Natural killer cell (primary cell): ENCODE data around the gene MARCHF11. TPM values are rescaled to one million over a fixed set of nuclear protein-coding genes. Genes with fewer than 3 reads are reported as not detected.

Experiments
- ATAC-seq, 3 donors: fragments of 150-1000 bp in 2 of 3; fragments of 200-7000 bp in 1 of 3; cut with Tn5 transposase; 1 replicate in 1 of 3; 2 replicates in 2 of 3; pipeline ENCODE4 v1.10.0; 2021; ENCODE audit warnings: mild to moderate bottlenecking in 2 of 3, moderate library complexity in 2 of 3
- DNase-seq, 2 donors: peaks; one replicate each; pipeline versions ENCODE4 v3.0.0 to v3.0.0-alpha.2; 2013 to 2021; ENCODE audit warnings: mixed read lengths in 1 of 2
- H3K27ac ChIP-seq: one replicate; pipeline ENCODE4 v1.5.1; 2013; ENCODE audit warnings: mild to moderate bottlenecking, low read length
- H3K27me3 ChIP-seq: one replicate; pipeline ENCODE4 v1.6.1; 2013; ENCODE audit warnings: low read length; ENCODE audit not compliant: control insufficient read depth, insufficient read depth
- H3K36me3 ChIP-seq: one replicate; pipeline ENCODE4 v1.6.1; 2013; ENCODE audit warnings: low read length; ENCODE audit not compliant: control insufficient read depth, insufficient read depth
- H3K4me1 ChIP-seq: one replicate; pipeline ENCODE4 v1.6.1; 2013; ENCODE audit warnings: low read length; ENCODE audit not compliant: control insufficient read depth, insufficient read depth
- H3K4me3 ChIP-seq: one replicate; pipeline ENCODE4 v1.5.1; 2013; ENCODE audit warnings: low read length
- H3K9me3 ChIP-seq: one replicate; pipeline ENCODE4 v1.6.1; 2013; ENCODE audit warnings: low read length; ENCODE audit not compliant: control insufficient read depth, insufficient read depth
- H3K27ac Mint-ChIP-seq, 2 donors: one replicate each; pipeline ENCODE4 v1.8.0; 2022; ENCODE audit warnings: mild to moderate bottlenecking in 2 of 2, mixed read lengths in 2 of 2, moderate library complexity in 1 of 2
- H3K27me3 Mint-ChIP-seq, 2 donors: one replicate each; pipeline ENCODE4 v1.8.0; 2022; ENCODE audit warnings: low read depth in 2 of 2, mixed read lengths in 2 of 2
- H3K36me3 Mint-ChIP-seq: one replicate; pipeline ENCODE4 v1.8.0; 2022; ENCODE audit warnings: mixed read lengths
- H3K4me1 Mint-ChIP-seq, 2 donors: one replicate each; pipeline ENCODE4 v1.8.0; 2022; ENCODE audit warnings: mixed read lengths in 2 of 2
- H3K4me3 Mint-ChIP-seq: one replicate; pipeline ENCODE4 v1.8.0; 2022; ENCODE audit warnings: mild to moderate bottlenecking, moderate library complexity, mixed read lengths
- H3K9me3 Mint-ChIP-seq, 2 donors: one replicate each; pipeline ENCODE4 v1.8.0; 2022; ENCODE audit warnings: mixed read lengths in 2 of 2
- WGBS: methylation state at CpG from one replicate; pipeline ENCODE4 v1.1.7; 2013; ENCODE audit warnings: missing lambda C conversion rate; ENCODE audit not compliant: insufficient coverage; 5-methylcytosine and 5-hydroxymethylcytosine counted together
- intact Hi-C: fragments of 100-400 bp; cut with micrococcal nuclease; formaldehyde crosslinking; loops from one replicate; pipeline ENCODE4 v1.14.2; 2022
- total RNA-seq, 4 donors: library from RNA; stranded (reverse); fragments of 120-200 nt in 1 of 4; gene quantifications; one replicate each; pipeline versions ENCODE4 v1.2.3 to v1.2.4, GENCODE V29; 2013 to 2022
- TF ChIP-seq, protein P1 (sequence below): fragments of 200-600 bp; IDR thresholded peaks from one replicate; pipeline ENCODE4 v1.8.0; 2022; ENCODE audit warnings: antibody characterized with exemption

Gene MARCHF11
- total RNA-seq, 3 donors from 2014 or later (not counting 1 experiment from before 2014, with no cell fraction given), result not detected

DNA sequence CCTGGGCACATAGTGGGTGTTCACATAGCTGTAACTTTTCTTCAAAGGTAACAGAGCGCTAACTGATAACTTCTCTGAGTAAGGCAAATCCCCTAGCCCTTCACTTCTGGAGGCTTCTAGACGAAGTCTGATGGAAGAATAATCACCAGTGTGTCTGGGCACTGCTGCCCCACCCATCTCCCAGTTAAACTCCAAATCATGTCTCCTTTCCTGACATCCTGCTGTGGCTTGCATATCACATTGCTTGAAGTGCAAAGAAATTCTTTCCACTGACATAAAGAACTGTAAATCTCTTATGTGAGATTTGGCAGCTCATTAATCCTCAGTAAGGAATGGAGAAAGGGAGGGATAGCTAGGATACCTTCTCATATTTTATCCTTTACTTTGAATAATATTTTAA is 74.6 kb downstream of the MARCHF11 start:
- 68% methylated on average over 2 of the region's 2 CpGs for WGBS
- H3K9me3 ChIP-seq, result peaks cover 13% of the 10 kb centered on the region
- Mint-ChIP-seq H3K27me3 (no peaks in the 10 kb centered on the region), H3K9me3 (peaks cover 16 to 17% of the 10 kb centered on the region in 2 donors), H3K36me3 (no peaks in the 10 kb centered on the region), H3K4me3 (no peak overlapping the region), H3K27ac (no peak overlapping the region), H3K4me1 (no peaks in the 10 kb centered on the region)
- no peaks in the 10 kb centered on the region for H3K36me3 ChIP-seq
- no peaks in the 10 kb centered on the region for H3K4me1 ChIP-seq
- ATAC-seq (no peak), DNase-seq (no peak)
- intact Hi-C loops, result no loop called here
- H3K27ac ChIP-seq, result no peak overlapping the region
- H3K27me3 ChIP-seq, result no peaks in the 10 kb centered on the region
- no peak overlapping the region for H3K4me3 ChIP-seq
- TF ChIP-seq, protein P1, sequence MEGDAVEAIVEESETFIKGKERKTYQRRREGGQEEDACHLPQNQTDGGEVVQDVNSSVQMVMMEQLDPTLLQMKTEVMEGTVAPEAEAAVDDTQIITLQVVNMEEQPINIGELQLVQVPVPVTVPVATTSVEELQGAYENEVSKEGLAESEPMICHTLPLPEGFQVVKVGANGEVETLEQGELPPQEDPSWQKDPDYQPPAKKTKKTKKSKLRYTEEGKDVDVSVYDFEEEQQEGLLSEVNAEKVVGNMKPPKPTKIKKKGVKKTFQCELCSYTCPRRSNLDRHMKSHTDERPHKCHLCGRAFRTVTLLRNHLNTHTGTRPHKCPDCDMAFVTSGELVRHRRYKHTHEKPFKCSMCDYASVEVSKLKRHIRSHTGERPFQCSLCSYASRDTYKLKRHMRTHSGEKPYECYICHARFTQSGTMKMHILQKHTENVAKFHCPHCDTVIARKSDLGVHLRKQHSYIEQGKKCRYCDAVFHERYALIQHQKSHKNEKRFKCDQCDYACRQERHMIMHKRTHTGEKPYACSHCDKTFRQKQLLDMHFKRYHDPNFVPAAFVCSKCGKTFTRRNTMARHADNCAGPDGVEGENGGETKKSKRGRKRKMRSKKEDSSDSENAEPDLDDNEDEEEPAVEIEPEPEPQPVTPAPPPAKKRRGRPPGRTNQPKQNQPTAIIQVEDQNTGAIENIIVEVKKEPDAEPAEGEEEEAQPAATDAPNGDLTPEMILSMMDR, result no peak

DNA sequence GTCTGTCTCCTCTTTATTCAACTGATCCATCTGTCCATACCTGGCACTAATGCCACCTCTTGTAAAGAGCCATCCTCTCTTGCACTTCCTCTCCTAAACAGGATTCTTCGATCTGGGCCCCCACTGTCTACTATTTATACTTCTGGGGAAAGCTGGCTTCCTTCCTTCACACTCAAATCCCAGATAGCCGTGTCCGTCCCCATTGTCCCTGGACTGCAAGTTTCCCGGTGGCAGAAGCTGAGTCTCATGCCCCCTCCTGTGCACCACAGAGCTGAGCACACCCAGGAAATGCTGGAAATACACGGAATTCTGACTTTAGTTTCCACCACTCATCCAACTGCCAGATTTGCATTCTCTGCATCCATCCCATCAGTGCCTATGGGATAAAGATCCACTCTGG is 84.0 kb downstream of the MARCHF11 start:
- H3K4me1 Mint-ChIP-seq, result no peaks in the 10 kb centered on the region
- no peaks in the 10 kb centered on the region for H3K27me3 ChIP-seq
- no peaks in the 10 kb centered on the region for H3K27me3 Mint-ChIP-seq
- TF ChIP-seq, protein P1, result no peak
- no peak overlapping the region for H3K27ac Mint-ChIP-seq
- intact Hi-C loops, result no loop called here
- H3K27ac ChIP-seq, result no peak overlapping the region
- WGBS, result 21% methylated on average over 5 of the region's 5 CpGs
- H3K4me3 Mint-ChIP-seq, result no peak overlapping the region
- no peaks in the 10 kb centered on the region for H3K4me1 ChIP-seq
- no peak overlapping the region for H3K4me3 ChIP-seq
- H3K9me3 Mint-ChIP-seq, result peaks cover 7% of the 10 kb centered on the region in 2 donors
- no peaks in the 10 kb centered on the region for H3K9me3 ChIP-seq
- no peak for ATAC-seq
- DNase-seq, result no peak
- no peaks in the 10 kb centered on the region for H3K36me3 ChIP-seq
- H3K36me3 Mint-ChIP-seq, result no peaks in the 10 kb centered on the region

DNA sequence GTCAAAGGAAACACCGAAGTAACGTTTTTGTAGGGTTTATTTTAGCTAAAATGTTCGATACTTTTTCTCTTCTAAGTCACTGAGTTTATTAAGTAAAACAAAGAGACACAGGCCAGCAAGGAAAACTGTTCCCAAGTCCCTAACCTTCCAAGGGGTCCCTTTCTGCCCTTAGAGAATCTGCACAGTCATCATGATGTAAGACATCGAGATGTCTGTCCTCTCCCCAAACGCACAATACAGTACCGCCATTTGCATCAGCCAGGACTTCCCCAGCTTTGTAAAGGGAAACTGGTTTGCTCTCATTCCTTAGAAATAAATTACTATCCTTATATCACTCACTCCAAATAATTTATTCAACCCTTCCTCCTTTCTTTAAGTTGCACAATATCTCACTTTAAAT is 89.3 kb downstream of the MARCHF11 start:
- Histone ChIP-seq H3K9me3 (no peaks in the 10 kb centered on the region), H3K4me3 (no peak overlapping the region), H3K27me3 (no peaks in the 10 kb centered on the region), H3K36me3 (no peaks in the 10 kb centered on the region), H3K27ac (no peak overlapping the region), H3K4me1 (no peaks in the 10 kb centered on the region)
- WGBS, result 87% methylated on average over 6 of the region's 6 CpGs
- H3K36me3 Mint-ChIP-seq, result no peaks in the 10 kb centered on the region
- intact Hi-C loops, result no loop called here
- H3K4me3 Mint-ChIP-seq, result no peak overlapping the region
- H3K27me3 Mint-ChIP-seq, result no peaks in the 10 kb centered on the region
- ATAC-seq (no peak), DNase-seq (no peak)
- no peak overlapping the region for H3K27ac Mint-ChIP-seq
- TF ChIP-seq, protein P1, result no peak
- H3K9me3 Mint-ChIP-seq, result peaks cover 2 to 5% of the 10 kb centered on the region in 2 donors
- no peaks in the 10 kb centered on the region for H3K4me1 Mint-ChIP-seq

DNA sequence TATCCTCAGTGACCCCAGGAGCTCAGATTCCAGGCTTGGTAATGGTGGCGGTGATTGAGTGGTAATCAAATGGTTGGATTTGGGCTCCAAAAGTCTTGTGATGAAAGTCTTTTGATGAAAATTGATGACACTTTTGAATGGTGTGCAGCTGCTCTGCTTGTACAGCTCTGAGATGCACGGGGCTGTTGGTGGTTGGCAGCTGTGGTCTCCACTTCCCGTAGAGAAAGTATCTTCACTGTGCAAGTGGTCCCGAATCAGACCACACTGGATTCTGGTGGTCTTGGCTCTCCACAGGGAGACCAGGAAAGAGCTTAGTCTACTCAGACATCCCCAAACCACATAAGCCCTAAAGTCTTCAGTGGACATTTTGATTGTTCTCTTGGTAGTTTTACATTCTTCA is 96.6 kb downstream of the MARCHF11 start:
- intact Hi-C loops, result no loop called here
- peaks cover 12% of the 10 kb centered on the region for H3K36me3 Mint-ChIP-seq
- Histone ChIP-seq H3K4me3 (no peak overlapping the region), H3K9me3 (peaks cover 17% of the 10 kb centered on the region), H3K27ac (no peak overlapping the region), H3K27me3 (no peaks in the 10 kb centered on the region), H3K4me1 (no peaks in the 10 kb centered on the region), H3K36me3 (no peaks in the 10 kb centered on the region)
- H3K27ac Mint-ChIP-seq, result no peak overlapping the region
- peaks cover 22 to 23% of the 10 kb centered on the region in 2 donors for H3K9me3 Mint-ChIP-seq
- no peaks in the 10 kb centered on the region for H3K4me1 Mint-ChIP-seq
- H3K27me3 Mint-ChIP-seq, result no peaks in the 10 kb centered on the region
- WGBS, result 87% methylated on average over 4 of the region's 4 CpGs
- no peak overlapping the region for H3K4me3 Mint-ChIP-seq
- ATAC-seq (no peak), DNase-seq (no peak)
- TF ChIP-seq, protein P1, result no peak
